Urothelium cell line (cell line): ENCODE results near the gene ZNF423.

ENCODE experiments used
- DNase-seq: peaks from one replicate; pipeline ENCODE4 v3.0.0; 2011; ENCODE audit warnings: low spot score, mixed read lengths
- FAIRE-seq: peaks from 2 replicates; lab custom pipeline; 2011; peaks lifted over from hg19 to GRCh38; lab: Jason Lieb, UNC

The ZNF423 gene

GRCh38 chr16:49594153-49594552 lies 261.8 kb downstream of the ZNF423 start:
- DNase-seq (no peak), FAIRE-seq (peak; percentile 37)

DNA sequence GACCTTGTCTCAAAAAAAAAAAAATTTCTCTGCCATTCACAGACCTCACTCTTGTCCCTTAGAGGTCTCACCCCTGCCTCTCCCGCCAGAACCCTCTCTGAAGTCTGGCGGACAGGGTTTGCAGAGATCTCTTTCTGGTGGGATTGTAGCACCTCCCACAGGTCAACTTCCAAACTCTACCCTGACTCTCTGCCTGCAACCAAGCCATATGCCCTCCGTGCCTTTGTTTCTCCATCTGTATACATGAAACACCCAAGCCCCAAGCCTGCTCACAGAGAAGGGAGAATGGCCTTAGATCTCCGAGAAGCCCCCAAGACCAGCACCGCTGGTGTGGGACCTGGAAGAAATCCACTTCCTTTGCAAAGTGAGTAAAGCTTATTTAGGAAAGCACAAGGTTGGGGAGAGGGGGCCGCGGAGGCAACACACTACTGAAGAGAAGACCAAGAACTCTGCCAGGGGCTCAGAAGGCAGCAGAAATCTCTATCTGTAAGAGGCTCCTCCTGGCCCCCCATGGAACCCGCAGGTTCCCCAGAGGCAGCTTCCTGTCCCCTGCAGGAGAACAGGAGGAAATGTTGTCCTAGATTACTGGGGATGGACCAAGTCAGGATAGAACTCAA lies 262.4 kb downstream of the ZNF423 start:
- DNase-seq (no peak), FAIRE-seq (no peak)

DNA sequence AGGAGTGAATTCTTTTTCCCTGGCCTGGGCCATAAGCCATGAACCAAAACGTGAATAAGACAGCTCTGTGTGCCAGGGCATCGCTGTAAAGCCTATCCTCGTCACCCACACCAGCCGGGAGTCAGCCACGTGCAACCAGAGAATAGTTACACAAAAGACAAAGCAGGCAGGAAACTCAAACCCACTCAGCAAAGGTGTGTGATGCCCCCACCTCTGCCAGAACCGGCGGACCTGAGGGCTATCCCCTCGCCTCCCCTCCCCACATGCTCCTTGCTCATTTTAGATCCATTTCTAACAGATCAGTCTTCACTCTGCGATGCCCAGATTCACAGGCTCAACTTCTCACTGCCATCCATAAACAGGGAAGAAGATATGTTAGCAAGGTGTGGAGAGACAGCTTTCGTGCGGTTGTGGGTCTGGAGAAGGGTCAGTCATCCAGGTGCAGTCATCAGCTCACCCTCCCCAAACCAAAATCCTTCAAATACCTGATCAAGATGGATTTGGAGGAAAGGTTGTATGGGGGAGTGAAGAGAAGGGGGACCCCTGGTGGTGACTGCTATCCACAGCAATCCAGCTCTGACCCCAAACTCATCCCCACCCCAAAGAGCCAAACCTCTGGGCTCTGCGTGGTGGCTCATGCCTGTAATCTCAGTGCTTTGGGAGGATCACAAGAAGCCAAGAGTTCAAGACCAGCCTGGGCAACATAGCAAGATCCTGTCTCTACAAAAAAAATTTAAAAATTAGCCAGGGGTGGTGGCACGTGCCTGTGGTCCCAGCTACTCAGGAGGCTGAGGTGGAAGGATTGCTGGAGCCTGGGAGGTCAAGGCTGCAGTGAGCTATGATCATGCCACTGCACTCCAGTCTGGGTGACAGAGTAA lies 263.1 kb downstream of the ZNF423 start:
- DNase-seq (peak; percentile 54), FAIRE-seq (no peak)

DNA sequence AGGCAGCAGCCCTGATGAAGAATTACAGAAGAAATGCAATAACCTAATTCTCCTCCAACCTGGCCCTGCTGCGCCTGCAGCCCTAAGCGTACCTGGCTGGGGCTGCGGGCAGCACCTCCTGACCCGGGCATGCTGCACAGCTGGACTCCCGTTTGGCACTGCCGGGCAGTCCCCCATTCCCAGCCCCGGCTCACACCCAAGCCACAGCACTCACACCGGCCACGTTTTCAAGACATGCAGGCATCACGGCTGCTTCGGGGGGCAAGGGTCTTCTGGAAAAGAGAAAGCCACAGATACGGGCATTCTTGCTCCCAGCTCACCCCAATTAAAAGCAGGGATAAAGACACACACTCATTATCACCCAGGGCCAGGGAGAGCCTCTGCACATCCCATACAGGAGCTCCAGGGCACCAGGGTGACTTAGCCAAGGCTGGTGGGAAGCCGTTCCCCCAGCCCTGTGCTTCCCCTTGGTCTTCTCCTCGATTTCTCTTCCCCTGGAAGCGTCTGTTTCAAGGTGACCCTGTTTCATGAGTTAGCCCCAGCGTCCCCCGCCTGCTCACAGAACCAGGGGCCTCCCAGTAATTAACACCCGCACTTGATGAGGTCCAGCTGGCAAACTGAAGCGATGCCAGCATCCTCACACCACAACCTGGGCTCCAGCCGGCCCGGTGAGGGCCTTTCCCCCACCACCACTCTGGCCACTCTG lies 265.6 kb downstream of the ZNF423 start:
- FAIRE-seq (no peak), DNase-seq (no peak)

- DNase-seq (no peak), FAIRE-seq (no peak)
Measured at GRCh38 chr16:49589544-49590031, 266.3 kb downstream of the ZNF423 start.

DNA sequence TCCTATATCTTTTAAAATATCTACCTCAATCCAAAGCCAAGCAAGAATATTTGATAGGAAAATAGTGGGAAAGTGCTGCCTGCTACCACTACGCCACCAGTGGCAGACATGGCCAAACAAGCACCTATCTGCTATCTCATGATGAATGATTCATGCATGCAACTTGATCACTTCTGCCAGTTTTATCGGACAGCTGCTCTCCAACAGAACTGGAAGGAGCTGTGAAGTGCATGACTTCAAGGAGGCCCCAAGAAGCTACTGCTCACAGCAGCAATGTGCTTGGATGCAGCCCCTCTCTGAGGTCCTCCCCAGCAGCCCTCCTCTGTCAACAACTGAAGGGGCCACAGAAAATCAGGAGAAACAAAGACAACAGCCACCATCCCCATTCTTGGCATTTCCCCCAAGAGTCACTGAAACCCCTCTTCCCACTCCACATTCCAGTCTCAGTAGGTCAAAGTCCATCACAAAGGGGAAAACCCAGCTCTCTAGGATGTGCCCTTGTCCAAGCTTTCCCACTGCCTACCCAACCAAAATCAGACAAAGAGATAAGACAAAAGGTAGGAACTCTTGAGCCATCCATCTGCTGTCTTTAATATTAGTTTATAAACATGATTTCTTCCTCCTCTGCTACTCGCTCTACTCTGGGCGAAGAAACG lies 267.1 kb downstream of the ZNF423 start:
- peak; percentile 20 for DNase-seq
- FAIRE-seq: no peak

DNA sequence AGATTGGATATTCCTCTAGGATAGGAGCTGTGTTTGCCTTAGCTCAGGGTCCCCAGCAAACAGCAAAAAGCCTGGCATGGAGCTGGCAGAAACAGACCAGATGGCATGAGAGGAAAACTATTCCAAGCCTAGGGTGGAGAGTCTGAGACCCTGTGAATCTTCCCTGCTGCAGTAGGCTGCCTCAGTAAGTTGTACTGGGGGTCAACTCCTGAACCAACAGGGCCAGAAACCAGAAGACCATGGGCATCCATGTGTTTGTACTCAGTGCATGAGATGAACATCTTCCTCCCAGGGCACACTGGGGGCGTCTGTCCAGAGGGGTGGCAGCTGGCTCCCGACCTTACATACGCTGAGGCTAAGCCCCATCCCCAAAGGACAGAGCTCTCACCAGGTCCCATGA lies 267.9 kb downstream of the ZNF423 start:
- FAIRE-seq: no peak
- no peak for DNase-seq

DNA sequence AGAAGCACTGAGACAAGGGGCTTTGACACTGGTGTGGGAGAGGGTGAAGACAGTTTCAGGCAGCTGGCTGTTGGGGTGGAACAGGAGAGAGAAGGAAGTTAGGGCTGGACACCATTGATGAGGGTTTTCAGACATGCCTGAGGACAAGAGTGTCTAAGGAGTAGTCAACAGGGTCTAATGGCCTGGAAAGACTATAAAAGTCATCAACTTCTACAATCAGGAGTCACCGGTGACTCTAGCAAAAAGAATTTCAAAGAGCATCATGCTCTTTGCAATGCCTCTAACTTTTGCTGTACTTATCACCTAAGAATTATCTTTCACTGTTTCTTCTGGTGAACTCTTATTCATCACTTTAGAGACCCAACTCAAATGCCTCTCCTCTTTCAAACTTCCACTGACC lies 268.4 kb downstream of the ZNF423 start:
- no peak for DNase-seq
- FAIRE-seq: no peak

- DNase-seq: no peak
- FAIRE-seq: no peak
Measured at GRCh38 chr16:49586466-49587450, 269.2 kb downstream of the ZNF423 start.

DNA sequence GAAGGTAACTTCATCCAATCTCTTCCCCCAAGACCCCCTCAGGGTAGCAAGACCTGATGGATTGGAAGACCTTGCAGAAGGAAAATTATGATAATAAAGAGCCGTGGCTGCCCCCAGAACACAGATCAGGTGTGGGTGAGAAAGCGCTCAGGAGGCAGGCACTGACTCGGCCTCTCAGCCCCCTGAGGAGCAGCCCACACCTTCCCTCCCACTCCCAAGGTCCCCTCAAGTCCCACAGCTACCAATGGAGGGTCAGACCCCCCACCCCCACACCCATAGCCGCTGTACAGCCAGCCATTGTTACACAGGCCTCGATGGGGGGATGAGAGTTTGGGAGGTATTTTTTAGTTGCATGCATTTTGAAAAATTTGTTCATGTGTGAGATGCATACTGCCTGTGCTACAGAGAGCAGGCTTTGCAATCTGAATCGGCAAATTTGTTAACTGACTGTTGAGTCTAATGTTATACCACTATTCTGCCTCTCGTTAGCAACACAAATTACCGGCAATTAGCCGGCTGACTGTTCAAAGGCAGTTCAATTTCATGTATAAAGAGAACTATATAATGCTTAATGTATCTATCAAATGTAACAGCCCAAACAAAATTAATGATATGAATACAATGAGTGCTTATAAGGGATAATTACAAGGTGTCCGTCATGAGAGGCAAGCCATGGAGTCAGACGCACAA lies 270.6 kb downstream of the ZNF423 start:
- FAIRE-seq: no peak
- DNase-seq: no peak

DNA sequence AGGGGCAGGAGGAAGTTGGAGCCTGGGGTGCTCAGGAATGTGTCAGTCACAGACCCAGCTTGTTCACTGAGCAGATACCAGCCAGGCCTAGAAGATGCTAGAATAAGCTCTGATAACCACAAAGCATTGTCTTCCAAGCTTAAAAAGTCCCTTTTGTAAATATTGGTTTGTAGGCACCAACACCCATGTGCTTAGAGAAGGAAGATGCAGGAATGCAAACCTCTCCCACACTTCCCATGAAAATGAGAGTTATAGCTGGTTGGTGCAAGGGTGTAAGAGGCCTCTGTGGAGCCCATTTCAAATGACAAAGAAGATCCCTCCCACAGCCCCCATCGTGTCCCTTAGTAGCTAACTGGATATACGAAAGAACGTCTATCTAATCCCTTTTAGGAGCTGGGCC lies 272.0 kb downstream of the ZNF423 start:
- no peak for DNase-seq
- no peak for FAIRE-seq

GRCh38 chr16:49581630-49582298 lies 274.1 kb downstream of the ZNF423 start:
- no peak for DNase-seq
- no peak for FAIRE-seq

DNA sequence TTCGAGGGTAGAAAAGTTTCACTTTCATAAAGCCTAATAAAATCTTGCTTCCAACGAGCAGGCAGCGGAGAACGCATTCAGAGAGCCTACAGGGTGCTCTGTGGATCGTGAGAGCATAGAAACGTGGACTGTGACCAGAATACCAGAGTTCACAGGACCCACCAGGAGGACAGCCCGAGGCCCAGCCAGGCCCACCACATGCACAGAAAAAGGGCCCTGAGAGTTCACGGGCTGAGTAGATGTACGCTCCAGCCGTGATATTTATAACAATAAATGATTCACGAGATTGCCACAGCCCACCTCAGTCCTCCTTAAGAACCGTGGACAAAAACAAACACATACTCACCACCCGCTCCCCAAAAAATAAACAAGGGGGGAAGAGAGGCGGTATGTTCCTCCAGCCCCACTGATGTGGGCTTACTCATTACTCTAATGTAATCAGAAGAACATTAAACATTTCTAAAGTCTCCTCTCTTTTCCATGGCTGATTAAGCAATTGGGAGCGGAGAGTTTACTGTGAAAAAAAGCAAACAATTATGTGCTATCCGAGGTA lies 275.1 kb downstream of the ZNF423 start:
- FAIRE-seq: no peak

GRCh38 chr16:49578435-49579024 lies 277.4 kb downstream of the ZNF423 start:
- DNase-seq (no peak), FAIRE-seq (no peak)

More for the DNA sequence above, 275.1 kb downstream of the ZNF423 start:
- no peak for DNase-seq

DNA sequence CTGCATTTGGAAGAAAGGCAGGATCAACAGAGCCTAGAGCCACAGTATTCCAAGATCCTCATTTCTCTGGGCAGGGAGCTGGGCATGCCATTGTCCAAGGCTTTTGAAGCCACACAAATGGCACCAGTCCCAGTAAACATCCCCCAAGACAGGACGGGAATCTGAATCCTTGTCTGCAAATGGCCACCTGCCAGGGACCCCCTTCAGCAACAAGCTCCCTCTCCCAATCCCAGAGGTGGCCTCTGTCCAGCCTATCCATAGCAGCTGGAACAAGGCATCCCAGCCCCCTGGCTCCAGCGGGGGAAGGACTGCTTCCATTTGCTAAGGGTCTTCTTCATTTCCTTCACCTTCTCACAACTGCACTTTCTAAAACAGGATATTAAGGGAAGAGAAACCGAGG lies 277.9 kb downstream of the ZNF423 start:
- DNase-seq (no peak), FAIRE-seq (no peak)

GRCh38 chr16:49576941-49577340 lies 279.0 kb downstream of the ZNF423 start:
- FAIRE-seq: no peak
- no peak for DNase-seq

GRCh38 chr16:49576173-49576494 lies 279.8 kb downstream of the ZNF423 start:
- DNase-seq (no peak), FAIRE-seq (no peak)
